ENCODE data around the gene SLC25A30. TPM values are rescaled to one million over a fixed set of nuclear protein-coding genes. Genes with fewer than 3 reads are reported as not detected.

The SLC25A30 gene
- total and polyA plus RNA-seq, 2 of the 13 experiments (the other 11 are each of a cell fraction or from before 2014, with no cell fraction given): 19.6 to 22.5 TPM

DNA sequence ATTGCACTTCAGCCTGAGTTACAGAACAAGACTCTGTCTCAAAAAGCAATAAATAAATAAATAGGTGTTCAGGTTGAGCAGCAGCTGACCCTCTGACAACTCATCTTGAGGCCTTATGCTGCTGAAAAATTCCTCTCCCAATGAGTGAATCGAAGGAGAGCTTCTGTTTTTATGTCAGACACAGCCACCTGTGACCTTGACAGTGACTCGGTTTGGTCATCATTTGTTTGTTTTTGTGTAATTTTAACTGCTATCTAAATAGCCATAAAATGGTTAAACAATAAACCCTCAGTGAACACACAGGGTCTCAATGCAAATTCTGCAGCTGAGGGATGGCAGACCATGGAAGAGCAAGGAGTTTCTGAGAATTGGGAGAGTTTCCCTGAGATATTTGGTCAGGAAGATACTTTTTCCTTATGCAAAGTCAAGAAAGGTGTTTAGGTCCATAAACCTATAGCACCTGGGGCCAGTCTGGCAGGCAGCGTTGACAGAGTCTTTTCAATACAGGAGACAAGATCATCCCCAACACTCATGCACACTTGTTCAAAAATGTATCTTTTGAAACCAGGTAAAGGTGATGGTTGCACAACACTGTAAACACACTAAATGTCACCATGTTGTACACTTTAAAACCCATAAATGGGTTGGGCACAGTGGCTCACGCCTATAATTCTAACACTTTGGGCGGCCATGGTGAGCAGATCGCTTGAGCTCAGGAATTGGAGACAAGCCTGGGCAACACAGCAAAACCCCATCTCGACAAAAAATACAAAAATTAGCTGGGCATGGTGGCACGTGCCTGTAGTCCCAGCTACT is 16.6 kb upstream of the SLC25A30 start (continued):
- no peak for TF ChIP-seq PRPF4 (IDR thresholded peaks at IDR 0.05; ENCODE audit: low read depth, low read length, poor library complexity, severe bottlenecking)
- no peak for TF ChIP-seq ZNF329 (CRISPR knock-in tag; IDR thresholded peaks at IDR 0.05; ENCODE audit: low read depth)
- no peak; the same call in 1 of the 2 replicates for TF ChIP-seq ARID4A (CRISPR knock-in tag; IDR thresholded peaks at IDR 0.05; ENCODE audit: borderline replicate concordance)
- peak; percentile 69; the same call in 1 of the 2 replicates for TF ChIP-seq SOX5 (CRISPR knock-in tag; IDR thresholded peaks at IDR 0.05; ENCODE audit: borderline replicate concordance)
- no peak for TF ChIP-seq ZNF670 (CRISPR knock-in tag; IDR thresholded peaks at IDR 0.05; ENCODE audit: borderline replicate concordance)
- peak; percentile 55; the same call in 1 of the 2 replicates for TF ChIP-seq MED1 (CRISPR knock-in tag; IDR thresholded peaks at IDR 0.05)
- TF ChIP-seq REPIN1 (CRISPR knock-in tag; IDR thresholded peaks at IDR 0.05; ENCODE audit: borderline replicate concordance, low read depth): no peak
- TF ChIP-seq, protein P1, sequence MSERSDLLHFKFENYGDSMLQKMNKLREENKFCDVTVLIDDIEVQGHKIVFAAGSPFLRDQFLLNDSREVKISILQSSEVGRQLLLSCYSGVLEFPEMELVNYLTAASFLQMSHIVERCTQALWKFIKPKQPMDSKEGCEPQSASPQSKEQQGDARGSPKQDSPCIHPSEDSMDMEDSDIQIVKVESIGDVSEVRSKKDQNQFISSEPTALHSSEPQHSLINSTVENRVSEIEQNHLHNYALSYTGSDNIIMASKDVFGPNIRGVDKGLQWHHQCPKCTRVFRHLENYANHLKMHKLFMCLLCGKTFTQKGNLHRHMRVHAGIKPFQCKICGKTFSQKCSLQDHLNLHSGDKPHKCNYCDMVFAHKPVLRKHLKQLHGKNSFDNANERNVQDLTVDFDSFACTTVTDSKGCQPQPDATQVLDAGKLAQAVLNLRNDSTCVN (CRISPR knock-in tag; IDR thresholded peaks at IDR 0.05; ENCODE audit: borderline replicate concordance): no peak
- TF ChIP-seq ZFX (CRISPR knock-in tag; IDR thresholded peaks at IDR 0.05; ENCODE audit: low read depth): 0 out of 2 replicates have a peak, but pooled peaks have one; percentile 15
- TF ChIP-seq SP2 (CRISPR knock-in tag; IDR thresholded peaks at IDR 0.05): no peak
- TF ChIP-seq TBX2 (CRISPR knock-in tag; IDR thresholded peaks at IDR 0.05; ENCODE audit: borderline replicate concordance): peak; percentile 38; the same call in 1 of the 2 replicates
- TF ChIP-seq HDAC2 (CRISPR knock-in tag; IDR thresholded peaks at IDR 0.05): 0 out of 2 replicates have a peak, but pooled peaks have one; percentile 34
- 0 out of 2 replicates have a peak, but pooled peaks have one; percentile 14 for TF ChIP-seq ZNF264 (CRISPR knock-in tag; IDR thresholded peaks at IDR 0.05)
- TF ChIP-seq, protein P2, sequence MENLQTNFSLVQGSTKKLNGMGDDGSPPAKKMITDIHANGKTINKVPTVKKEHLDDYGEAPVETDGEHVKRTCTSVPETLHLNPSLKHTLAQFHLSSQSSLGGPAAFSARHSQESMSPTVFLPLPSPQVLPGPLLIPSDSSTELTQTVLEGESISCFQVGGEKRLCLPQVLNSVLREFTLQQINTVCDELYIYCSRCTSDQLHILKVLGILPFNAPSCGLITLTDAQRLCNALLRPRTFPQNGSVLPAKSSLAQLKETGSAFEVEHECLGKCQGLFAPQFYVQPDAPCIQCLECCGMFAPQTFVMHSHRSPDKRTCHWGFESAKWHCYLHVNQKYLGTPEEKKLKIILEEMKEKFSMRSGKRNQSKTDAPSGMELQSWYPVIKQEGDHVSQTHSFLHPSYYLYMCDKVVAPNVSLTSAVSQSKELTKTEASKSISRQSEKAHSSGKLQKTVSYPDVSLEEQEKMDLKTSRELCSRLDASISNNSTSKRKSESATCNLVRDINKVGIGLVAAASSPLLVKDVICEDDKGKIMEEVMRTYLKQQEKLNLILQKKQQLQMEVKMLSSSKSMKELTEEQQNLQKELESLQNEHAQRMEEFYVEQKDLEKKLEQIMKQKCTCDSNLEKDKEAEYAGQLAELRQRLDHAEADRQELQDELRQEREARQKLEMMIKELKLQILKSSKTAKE (CRISPR knock-in tag; IDR thresholded peaks at IDR 0.05; ENCODE audit: borderline replicate concordance): peak; percentile 54; the same call in 1 of the 2 replicates
- peak; percentile 57 for TF ChIP-seq HDAC1 (CRISPR knock-in tag; IDR thresholded peaks at IDR 0.05)
- TF ChIP-seq CREM (IDR thresholded peaks at IDR 0.05): peak; percentile 72; the same call in 1 of the 2 replicates
- no peak for TF ChIP-seq CREM (CRISPR knock-in tag; IDR thresholded peaks at IDR 0.05)
- TF ChIP-seq NR2C2 (CRISPR knock-in tag; IDR thresholded peaks at IDR 0.05; ENCODE audit: borderline replicate concordance): peak; percentile 56; the same call in 1 of the 2 replicates
- TF ChIP-seq FOXA1 (IDR thresholded peaks at IDR 0.05): no peak
- TF ChIP-seq FOXA1 (CRISPR knock-in tag; IDR thresholded peaks at IDR 0.05): peak; percentile 58

Measured in HepG2 (cell line).